C4-2B (cell line): ENCODE measurements around the gene PEA15.

Experiments
- H3K27ac ChIP-seq: fragments of 450-650 bp; 2 replicates; pipeline ENCODE4 v1.5.1; 2017
- ZFX ChIP-seq: fragments of 450-650 bp; IDR thresholded peaks from 2 replicates; pipeline ENCODE4 v1.6.1; 2017
- TF ChIP-seq, protein P1 (sequence below): fragments of 450-650 bp; conservative IDR thresholded peaks from 2 replicates; pipeline ENCODE4 v1.5.1; 2017; ENCODE audit warnings: mild to moderate bottlenecking

The PEA15 gene

DNA sequence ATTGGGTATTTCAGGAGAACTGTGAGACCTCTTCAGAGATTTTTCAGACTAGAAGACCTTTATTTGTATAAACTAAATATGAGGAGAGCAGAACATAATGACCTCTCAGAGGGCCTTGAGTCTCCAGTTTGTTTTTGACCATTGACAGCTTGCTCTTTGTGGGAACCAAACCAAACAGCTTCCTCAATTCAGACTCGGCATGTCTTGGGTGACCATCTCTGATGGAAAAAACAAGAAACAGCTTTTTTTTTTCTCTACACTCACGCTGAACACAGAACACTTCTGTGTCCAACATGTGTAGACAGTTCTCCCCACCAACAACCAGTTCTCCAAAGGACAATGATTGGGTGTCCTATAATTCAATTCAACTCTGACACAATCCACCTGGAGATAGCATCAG, 42.3 kb upstream of the PEA15 start:
- TF ChIP-seq, protein P1, sequence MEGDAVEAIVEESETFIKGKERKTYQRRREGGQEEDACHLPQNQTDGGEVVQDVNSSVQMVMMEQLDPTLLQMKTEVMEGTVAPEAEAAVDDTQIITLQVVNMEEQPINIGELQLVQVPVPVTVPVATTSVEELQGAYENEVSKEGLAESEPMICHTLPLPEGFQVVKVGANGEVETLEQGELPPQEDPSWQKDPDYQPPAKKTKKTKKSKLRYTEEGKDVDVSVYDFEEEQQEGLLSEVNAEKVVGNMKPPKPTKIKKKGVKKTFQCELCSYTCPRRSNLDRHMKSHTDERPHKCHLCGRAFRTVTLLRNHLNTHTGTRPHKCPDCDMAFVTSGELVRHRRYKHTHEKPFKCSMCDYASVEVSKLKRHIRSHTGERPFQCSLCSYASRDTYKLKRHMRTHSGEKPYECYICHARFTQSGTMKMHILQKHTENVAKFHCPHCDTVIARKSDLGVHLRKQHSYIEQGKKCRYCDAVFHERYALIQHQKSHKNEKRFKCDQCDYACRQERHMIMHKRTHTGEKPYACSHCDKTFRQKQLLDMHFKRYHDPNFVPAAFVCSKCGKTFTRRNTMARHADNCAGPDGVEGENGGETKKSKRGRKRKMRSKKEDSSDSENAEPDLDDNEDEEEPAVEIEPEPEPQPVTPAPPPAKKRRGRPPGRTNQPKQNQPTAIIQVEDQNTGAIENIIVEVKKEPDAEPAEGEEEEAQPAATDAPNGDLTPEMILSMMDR, result no peak
- no peak for TF ChIP-seq ZFX
- H3K27ac ChIP-seq, result no peak overlapping the region

DNA sequence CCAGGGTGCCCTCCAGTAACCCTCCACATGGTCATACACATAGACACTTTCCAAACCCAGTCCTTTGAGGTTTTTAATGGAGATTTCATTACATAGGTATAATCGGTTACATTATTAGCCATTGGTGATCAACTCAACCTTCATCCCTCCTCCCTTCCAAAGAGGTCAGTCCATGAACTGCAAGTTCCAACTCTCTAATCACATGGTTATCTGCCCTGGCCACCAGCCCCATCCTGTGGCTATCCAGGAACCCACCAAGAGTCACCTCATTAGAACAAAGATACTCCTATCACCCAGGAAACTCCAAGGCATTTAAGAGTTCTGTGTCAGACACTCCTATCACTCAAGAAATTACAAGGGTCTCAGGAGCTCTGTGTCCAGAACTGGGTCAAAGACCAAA, 41.6 kb upstream of the PEA15 start:
- H3K27ac ChIP-seq, result no peak overlapping the region
- TF ChIP-seq ZFX, result no peak
- TF ChIP-seq, protein P1, result no peak

DNA sequence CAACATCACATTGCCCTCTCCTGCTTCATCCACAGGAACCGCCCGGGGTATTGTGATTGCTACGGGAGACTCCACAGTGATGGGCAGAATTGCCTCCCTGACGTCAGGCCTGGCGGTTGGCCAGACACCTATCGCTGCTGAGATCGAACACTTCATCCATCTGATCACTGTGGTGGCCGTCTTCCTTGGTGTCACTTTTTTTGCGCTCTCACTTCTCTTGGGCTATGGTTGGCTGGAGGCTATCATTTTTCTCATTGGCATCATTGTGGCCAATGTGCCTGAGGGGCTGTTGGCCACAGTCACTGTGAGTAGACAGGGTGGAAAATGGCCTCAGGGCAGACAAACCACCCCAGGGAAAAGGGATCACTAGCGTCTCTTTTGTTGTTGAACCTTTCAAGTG, 41.1 kb upstream of the PEA15 start:
- TF ChIP-seq, protein P1, result no peak
- TF ChIP-seq ZFX, result no peak
- H3K27ac ChIP-seq, result no peak overlapping the region

DNA sequence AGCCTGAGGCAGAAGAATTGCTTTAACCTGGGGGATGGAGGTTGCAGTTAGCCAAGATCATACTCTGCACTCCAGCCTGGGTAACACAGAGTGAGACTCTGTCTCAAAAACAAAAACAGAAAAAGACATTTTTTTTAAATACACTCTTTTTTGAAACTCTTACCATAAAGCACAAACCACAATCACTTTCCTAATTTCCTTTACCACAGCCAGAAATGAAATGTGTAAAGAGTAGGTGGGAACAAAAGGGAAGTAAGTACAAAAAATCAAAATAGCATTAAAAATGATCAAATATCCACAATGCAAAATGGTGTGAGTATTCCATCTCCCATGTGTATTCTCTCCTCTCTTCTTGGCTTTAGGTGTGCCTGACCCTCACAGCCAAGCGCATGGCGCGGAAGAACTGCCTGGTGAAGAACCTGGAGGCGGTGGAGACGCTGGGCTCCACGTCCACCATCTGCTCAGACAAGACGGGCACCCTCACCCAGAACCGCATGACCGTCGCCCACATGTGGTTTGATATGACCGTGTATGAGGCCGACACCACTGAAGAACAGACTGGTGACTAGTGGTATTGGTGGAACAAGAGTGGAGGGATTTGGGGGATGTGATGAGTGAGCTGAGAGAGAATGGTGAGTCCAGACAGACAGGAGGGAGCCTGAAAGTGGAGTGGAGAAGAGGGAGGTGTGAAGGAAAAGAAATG, 38.9 kb upstream of the PEA15 start:
- TF ChIP-seq, protein P1, result no peak
- no peak for TF ChIP-seq ZFX
- H3K27ac ChIP-seq, result no peak overlapping the region

DNA sequence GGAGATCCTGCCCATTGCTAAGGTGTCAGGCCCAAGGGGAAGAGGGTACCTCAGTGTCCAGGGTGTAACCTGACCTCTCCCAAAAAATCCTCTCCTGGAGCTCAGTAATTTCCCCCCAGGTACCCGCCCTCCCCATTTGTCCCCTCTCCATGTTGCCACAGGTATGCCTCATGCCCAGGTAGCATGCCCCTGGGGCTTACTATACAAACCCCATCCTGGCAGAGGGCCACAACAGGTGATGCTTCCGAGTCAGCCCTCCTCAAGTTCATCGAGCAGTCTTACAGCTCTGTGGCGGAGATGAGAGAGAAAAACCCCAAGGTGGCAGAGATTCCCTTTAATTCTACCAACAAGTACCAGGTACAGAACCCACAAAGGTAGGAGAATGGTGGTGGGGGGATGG, 38.1 kb upstream of the PEA15 start:
- TF ChIP-seq, protein P1, result no peak
- TF ChIP-seq ZFX, result no peak
- H3K27ac ChIP-seq, result no peak overlapping the region

DNA sequence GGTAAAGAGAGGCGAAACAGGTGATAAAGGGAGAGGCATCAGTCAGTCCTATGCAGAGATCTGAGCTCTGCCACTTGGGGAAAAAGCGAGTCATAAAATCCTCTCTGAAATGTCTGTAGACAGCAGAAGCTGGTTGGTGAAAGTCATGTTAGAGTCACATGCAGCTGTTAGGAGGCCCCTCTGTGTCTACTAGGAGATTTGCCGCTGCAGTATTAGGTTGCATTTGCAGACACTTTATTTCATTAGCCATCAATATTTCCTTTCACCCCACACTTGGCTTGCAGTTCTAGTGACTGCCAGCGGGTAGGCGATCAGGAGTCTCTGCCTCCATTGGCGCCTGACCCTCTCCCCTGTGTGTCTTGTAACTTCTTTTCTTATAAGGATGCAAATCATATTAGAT, 37.6 kb upstream of the PEA15 start:
- TF ChIP-seq, protein P1, result no peak; the same call in 1 of the 2 replicates
- no peak for TF ChIP-seq ZFX

DNA sequence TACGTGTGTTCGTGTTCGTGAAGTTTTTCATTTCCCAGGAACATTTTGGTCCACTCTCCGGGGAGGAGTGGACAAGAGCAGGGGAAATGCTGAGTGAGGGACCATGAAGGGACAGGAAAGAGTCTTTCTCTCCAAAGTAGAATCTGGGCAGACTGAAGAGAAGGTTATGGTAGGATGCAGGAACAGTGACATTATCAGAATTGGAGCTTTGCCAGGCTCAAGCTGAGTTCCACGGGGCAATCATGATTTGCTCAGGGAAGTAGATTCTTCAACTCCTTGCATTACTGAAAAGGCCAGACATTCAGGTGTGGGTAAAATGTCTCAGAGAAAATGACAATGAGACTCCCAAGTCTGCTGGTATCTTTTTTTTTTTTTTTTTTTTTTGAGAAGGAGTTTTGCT, 37.2 kb upstream of the PEA15 start:
- H3K27ac ChIP-seq, result no peak overlapping the region
- TF ChIP-seq ZFX, result no peak
- TF ChIP-seq, protein P1, result no peak

More for the DNA sequence above, 37.6 kb upstream of the PEA15 start:
- H3K27ac ChIP-seq, result no peak overlapping the region
